Suppressor macrophage (primary cell): Measurements from ENCODE around the gene ADGRB3.
A peak's percentile ranks its signal among the peaks of the same experiment; 100 is the strongest.
"Not testable (repeated sequence)": the region's sequence is repeated elsewhere in the genome, so short reads cannot be mapped to it uniquely, and the experiment has no call there.

Experiments
- DNase-seq, 4 experiments: peaks; one replicate each; pipeline ENCODE4 v3.0.0-alpha.2; 2020 to 2022

The ADGRB3 gene

DNA sequence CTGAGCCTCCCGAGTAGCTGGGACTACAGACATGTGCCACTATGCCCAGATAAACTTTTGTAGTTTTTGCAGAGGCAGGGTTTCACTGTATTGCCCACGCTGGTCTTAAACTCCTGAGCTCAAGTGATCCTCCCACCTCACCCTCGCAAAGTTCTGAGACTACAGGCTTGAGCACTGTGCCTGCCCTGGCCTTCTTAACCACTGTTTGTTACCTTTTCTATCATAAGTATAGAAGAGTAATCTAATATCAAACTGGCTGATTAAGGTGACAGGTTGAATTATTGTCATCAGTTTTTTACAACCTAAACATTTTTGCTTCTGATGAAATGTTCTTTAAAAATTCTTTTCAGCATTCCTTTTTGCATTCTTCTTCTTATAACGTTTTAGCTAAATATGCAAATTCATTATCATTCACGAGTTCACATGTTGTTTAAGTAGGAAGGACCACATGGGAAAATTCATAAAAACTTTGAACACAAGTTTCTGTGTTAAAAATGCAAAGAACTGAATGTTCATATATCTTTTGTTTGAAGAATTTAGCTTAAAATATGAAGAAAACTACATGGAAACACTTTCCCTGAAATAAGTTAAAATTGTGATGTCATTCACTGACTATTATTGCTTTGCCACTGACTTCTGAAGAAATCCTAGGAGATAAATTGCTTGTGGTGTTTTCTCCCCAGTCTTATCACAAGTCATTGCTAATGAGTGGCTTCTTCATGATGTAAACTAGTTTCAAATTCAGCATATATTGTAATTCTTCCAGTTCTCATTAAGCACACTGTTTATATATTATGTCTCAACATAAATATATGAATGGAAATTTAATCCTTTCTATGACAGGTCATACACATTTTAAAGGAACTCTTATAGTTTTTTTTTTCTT lies 106.7 kb downstream of the ADGRB3 start:
- DNase-seq, result no peak

DNA sequence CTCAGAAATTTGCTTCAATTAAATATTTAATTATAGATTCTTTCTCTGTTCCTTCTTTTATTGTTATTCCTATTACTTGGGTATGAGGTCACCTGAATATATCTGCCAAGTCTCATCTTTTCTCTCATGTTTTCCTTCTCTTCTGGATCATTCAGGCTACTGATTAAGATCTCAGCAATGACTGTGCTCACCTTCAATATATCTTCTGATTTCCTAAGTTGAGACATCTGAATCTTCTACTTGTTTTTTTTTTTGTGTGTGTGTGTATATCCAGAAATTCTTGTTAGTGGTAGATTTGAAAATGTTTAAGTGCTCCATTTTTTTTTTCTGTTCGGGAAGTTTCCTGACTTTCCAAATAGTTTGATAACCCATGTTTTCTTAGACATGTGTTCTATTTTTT lies 108.0 kb downstream of the ADGRB3 start:
- DNase-seq, result no peak

DNA sequence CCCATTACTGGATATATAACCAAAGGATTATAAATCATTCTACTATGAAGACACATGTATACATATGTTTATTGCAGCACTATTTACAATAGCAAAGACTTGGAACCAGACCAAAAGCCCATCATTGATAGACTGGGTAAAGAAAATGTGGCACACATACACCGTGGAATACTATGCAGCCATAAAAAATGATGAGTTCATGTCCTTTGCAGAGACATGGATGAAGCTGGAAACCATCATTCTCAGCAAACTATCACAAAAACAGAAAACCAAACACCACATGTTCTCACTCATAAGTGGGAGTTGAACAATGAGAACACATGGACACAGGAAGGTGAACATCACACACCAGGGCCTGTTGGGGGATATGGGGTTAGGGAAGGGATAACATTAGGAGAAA lies 109.3 kb downstream of the ADGRB3 start:
- not testable (repeated sequence) for DNase-seq

DNA sequence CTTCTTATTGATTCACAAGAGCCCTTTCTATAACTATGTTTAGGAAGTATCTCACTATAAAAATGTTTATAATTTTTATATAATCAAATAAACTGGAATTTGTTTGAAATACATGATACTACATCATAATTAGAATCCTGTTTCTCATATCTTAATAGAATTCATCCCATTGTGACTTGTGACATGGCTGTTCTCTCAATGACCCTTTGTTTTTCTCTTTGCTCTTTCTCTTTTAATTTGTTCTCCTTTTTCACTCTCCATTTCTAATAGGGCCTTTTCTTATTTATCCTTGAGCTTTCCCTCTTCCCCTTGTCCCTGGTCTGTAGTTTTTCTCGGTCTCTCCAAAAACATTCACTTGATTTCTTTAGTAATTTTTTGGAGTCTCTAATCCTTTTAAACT lies 111.3 kb downstream of the ADGRB3 start:
- no peak for DNase-seq

DNA sequence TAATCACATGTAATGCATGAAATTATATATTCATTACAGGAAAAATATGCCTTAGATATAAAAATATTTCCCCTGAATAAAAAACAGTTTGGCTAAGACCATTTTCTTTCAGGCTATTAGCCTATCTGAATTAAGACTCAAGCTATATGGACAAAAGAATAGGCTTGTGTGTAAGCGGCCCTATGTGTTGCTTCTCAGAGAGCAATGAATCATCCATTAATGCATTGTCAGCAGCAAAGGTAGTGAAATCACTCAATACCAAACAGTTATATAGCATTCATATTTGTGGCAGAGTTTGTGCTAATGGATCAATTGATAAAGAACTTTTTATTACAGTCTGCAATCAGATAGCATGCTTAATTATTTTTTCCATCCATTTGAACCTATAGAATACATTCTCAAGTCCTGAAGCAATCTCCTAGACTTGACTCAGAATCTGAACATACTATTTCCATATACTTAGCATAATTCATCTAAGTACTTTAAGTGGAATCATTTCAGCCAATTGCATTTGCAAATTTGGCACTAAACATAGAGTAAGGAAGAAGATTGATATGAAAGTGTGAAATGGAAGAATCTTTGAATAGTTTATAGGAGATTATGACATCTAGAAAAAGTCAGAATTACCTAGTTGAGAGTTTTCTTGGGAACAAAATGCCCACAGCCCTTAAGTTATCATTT lies 112.2 kb downstream of the ADGRB3 start:
- DNase-seq, result no peak

DNA sequence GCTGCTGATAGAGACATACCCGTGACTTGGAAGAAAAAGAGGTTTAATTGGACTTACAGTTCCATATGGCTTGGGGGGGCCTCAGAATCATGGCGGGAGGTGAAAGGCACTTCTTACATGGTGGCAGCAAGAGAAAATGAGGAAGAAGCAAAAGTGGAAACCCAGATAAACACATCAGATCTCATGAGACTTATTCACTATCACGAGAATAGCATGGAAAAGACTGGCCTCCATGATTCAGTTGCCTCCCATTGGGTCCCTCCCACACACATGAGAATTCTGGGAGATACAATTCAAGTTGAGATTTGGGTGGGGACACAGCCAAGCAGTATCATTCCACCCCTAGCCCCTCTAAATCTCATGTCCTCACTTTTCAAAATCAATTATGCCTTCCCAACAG lies 112.8 kb downstream of the ADGRB3 start:
- not testable (repeated sequence) for DNase-seq

DNA sequence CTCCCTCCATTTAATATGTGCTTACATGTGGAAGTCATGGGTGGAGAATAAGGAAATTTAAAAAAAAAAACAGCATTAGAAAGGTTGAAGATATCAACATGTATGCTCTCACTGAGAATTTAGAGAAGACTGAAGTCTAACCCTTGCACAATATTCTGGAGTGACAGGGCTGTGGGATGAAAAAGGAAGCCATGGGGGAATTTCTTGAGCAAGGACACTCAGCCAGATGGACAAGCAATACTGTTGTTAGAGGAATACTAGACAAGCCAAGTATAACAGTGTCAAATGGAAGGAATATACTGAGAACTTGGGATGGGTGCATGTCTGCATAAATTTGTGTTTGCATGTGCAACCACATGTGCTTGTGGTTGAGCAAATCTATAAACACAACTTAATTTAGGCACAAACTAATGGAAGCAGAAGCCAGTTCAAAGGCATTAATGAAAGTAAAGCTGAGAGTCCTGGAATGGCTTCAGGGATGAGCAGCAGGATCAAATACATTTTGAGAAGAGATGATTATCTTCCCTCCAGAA lies 119.7 kb downstream of the ADGRB3 start:
- DNase-seq, result peak; percentile 10 to 46 (median 30)

DNA sequence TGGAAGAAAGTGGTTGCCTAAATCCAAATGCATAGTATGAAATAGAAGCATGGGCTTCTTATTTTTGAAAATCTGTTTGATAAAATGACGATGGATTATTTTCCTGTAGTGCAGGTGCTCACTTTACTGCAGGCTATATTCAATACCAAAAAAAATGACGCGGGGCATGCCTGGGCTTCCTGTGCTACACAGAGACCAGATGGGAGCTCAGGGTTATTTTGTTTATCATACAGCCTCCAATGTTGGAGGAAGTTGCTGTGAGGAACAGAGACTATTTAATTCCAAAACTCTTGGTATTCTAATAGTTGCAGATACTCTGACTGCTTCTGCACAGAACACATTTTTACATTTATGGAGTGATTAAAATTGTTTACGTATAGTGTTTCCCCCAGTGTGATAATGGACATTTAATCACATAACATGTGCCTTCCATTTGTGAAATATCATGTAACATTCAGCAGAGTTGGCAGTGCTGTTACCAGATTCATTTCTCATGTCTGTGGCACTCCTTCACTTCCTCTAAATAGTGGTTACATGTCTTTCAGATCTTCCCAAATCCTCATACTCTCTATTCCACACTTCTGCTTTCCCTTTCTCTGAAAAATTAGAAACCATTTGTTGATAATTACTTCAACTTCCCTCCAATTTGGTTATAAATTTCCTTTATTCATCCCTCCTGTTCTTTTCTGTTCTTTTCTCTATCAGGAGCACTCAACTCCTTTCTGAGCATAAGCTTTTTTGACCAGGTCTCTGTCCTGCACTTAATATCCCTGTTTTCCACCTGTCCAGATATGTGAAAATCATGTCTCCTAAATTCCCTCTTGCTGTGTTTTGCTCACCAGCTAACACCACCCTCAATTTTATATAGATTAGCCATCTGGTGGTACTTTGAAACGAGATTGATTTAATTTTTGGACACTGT lies 121.6 kb downstream of the ADGRB3 start:
- DNase-seq, result peak; percentile 9 to 69 (median 45)

DNA sequence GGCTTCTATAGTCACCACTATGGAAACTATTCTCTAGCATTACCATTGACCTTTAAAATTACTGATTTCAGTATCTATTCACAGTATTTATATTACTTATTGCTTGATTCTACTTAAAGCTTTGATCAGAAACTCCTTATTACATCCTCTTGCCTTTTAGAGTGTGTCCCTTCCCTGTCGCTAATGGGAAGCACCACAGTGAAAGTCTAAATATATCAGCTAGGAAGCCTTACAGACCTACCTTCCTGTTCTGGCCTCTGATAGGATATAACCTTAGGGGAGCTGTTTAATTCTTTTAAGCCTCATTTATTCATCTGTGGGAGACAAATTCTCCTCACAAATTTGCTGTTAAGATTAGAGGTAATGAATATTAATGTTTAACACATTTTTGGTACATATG lies 122.7 kb downstream of the ADGRB3 start:
- DNase-seq, result no peak

DNA sequence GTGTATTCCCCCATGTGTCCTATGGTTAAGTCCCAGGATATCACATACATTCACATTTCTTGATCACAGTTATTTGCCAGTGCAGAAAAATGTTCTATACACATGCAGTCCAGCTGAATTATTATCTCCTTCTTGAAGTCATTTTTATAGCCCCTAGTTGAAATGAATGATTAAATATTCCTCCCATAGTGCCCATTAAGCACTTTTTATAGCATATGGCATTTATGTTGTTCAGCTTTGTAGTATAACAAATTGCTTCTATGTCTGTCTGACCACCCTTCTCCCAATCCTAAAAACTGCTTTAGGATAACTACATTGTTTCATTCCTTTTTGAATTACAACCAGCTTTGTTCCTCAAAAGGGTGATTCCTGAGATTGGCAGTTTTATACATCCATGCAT lies 123.5 kb downstream of the ADGRB3 start:
- no peak for DNase-seq

DNA sequence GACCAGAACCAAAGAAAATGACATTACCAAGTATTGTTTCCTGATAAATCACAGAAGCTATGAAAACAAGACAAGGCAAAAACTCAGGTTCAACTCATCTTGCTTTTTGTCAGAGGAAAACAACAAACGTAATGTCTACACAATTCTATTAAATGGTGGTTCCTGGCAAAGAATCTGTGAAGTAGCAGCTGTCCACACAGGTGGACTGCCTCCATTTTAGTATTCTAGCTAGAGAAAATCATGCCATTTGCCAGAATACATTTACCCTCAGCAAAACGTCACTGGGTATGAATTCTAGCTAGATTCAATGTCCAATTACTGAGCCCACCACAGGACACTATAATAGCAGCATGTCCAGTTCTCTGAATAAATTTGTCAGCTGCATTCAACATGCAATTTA lies 125.4 kb downstream of the ADGRB3 start:
- no peak for DNase-seq

DNA sequence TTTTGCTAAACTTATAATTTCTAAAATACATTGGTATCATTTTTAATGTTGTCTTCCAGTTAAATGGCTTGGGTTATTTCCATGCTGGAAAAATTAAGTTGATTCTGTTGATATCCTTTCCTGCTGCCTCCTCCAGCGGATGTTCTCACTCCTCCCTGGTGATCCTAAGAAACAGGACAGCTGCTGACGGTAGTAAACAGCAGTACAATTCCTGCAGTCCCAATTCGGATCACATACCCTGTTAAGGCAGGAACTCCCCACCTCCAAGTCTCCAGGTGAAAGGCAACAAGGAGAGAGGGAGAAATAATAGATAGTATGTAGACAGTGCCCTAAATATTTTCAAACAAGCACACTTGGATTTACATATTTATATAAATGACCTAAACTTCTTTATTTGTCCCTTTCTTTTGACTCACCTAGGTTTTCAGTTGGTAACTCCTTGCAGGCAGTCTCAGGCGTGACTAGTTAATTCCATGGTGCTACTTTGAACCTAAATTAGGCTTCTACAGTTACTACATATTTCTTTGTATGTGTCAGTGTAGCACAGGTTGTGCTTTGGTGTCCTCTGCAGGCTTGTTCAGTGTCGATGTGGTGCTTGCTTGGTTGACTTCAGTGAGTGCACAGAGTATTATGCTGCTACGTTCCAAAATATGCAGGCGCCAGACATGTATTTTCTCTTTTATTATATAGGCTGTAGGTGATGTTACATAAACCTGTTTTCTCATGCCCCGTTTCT lies 126.0 kb downstream of the ADGRB3 start:
- no peak for DNase-seq

DNA sequence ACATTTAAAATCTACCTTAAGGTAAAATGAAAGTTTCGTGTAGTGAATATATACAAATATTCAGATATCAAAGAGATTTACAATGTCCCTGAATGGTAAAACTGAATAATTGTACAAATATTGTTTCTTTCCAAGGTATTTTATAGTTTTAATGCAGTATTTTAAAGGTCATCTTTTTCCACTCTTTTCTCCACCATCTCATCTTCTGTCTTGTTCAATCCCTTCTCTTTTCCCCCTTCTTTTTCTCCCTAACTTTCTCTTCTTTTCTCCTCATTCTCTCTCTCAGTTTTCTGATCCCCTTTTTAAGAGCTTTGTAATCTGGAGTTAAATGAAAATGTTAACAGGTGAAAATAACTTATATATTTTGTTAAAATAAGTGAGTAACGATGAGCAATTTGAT lies 126.9 kb downstream of the ADGRB3 start:
- DNase-seq, result no peak

DNA sequence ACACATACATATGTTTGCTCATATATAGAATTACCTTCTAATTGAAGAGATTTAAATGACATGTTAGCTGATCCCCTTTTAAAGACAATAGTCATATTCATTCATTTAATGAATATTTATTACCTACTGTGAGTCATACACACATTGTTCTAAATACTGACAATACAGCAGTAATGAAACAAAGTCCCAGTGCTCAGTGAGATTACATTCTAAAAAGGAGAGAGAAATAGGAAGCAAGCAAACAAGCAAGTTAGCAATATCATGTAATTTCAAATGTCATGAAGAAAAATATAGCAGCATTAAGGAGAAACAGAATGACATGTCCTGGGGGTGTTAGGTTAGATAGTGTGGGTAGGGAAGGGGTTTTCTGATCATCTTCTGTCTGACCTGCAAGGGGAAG lies 136.3 kb downstream of the ADGRB3 start:
- DNase-seq, result no peak

DNA sequence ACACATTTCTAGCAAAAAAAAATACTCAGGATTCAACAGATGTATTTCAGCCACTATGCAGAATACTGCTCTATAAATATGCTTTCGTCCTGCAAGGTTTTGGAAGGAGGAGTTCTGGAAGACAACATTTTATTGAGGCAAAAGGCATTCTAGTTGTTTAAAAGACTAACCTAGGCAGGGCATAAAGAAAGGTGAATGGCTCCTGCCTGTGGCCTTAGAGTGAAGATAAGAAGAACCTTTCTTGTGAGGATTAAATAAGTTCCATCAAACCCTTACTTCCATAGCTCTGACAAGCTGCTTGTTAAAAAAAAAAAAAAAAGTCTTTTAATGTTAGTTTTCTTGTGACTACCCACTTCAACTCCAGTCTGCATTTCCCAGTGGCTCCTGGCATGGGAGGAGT lies 139.8 kb downstream of the ADGRB3 start:
- no peak for DNase-seq

DNA sequence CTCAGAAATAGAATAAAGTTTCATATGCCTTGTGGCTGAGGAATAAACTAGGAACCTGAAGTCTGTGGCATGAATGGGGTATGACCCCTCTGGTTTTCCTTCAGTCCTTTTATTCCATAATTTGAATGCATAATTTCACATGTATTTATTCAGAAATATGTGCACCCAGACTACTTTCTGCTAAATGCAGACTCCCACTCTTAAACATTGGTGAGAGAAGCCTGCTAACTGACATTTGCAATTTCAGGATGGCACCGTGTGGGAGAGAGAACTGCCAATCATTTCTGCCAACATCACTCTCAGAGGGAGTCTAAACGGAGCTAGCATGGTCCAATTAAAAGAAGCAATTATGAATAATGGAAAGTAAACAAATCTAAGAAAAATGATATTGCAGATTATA lies 141.3 kb downstream of the ADGRB3 start:
- no peak for DNase-seq

DNA sequence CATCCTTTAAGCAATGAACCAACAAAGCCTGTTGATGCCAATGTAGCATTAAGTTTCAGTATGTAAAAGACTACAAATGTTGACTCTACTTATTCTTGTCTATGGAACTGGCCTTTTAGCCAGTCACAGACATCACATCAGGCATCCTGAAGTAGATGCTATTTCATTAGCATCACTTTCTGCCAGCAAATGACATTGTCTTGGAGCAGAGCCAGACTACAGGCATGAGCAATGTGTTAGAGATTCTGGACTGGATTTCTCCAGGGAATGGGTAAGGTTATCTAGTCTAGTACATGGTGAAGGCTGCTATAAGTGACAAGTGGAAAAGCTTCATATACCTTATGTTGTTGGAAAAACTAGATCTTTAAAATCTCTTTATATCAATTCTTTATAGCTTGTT lies 142.9 kb downstream of the ADGRB3 start:
- no peak for DNase-seq

DNA sequence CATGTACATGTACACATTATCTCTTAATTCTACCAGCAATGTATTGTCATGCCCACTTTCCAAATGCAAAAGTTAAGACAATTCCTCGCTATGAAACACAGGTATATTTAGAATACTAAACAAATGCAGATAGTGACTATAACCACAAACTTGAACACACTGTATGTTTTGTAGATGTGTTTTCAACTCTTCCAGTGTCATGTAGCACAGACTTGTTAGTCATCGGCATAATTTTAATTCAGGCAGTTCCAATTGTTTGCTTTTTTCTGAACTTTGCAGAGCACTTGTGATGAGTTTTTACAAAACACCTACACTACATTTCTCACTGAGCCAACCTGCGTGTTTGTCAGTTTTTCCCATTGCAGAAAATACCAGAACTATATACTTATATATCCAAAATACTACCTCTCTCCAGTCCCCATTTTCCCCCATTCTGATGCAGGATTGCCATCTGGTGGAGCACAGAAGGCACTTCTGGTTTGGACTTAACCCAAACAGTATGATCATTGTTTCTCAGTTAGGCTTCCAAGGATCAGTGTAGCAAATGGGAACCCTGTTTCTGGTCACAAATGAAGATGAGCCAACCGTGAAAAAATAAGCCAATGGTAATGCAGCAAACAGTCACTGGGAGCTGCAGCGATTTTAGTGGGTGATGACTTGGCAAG lies 143.4 kb downstream of the ADGRB3 start:
- peak; percentile 47 to 69 (median 66) for DNase-seq

DNA sequence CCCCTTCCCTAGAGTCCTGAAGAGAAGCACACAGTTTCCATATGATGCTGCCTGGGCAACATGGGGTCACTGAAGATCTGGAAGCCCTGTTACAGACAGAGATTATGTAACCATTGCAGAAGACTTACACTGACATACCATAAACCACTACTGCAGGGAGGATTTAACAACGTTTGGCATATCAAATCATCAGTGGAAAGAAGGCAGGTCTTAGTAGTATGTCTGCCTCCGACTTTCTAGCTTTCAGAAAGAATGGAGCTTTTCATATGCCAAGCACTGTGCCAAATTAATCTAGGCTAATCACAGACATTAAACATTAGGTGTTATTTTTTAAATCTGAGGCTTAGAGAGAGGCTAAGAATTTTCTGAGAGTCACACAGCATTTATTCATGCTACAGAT lies 144.3 kb downstream of the ADGRB3 start:
- DNase-seq, result no peak

DNA sequence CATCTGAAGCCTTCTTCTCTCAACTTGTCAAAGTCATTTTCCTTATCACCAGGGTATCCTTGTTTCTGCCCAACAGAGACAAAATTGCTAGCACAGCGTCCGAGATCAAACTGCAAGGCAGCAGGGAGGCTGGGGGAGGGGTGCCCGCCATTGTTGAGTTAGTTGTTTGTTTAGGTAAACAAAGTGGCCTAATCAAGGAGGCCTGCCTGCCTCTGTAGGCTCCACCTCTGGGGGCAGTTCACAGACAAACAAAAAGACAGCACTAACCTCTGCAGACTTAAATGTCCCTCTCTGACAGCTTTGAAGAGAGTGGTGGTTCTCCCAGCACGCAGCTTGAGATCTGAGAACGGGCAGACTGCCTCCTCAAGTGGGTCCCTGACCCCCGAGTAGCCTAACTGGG lies 155.0 kb downstream of the ADGRB3 start:
- not testable (repeated sequence) for DNase-seq

DNA sequence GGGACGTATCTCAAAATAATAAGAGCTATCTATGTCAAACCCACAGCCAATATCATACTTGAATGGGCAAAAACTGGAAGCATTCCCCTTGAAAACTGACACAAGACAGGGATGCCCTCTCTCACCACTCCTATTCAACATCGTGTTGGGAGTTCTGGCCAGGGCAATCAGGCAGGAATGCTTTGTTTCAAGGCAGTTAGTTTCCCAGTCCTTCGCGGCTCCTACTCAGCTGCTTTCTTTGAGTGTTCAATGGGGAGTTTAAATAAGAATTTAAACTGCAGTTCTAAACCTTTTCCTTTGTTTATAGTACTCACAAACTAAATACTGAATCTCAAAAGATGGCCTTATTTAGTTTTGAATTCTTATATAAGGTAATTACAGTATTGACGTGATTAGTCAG lies 179.9 kb downstream of the ADGRB3 start:
- not testable (repeated sequence) for DNase-seq
